ENCODE results near the gene ATP6V1C2. TPM values are rescaled to one million over a fixed set of nuclear protein-coding genes. Genes with fewer than 3 reads are reported as not detected.

Gene ATP6V1C2
- total RNA-seq, 1 donor from 2014 or later: 0.11 TPM

DNA sequence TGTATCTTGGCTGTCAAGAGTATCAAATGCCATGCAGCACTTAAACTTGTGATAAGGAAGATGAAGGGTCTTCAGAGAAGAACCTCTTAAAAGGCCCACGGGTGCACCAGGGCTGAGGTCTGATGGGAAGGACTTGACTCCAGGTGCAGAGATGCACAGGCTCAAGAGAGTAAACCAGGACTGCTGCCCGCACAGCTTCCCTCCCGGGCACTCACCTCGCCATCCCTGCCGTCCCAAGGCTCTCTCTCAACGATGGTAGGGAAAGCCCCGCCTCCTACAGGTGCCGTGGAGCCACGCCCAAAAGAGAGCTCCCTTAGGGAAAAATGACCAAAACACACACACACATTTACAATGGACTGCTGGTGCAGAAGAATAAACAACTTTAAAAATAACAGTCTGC is 63.3 kb downstream of the ATP6V1C2 start:
- Histone ChIP-seq H3K9ac (no peak overlapping the region), H3F3A (ENCODE audit: low read depth) (no peaks in the 10 kb centered on the region), H3K9me3 (ENCODE audit: low read depth) (no peaks in the 10 kb centered on the region), H3K27ac (no peak overlapping the region), H2AFZ (replicated peaks) (no peak overlapping the region), H3K36me3 (peaks cover 22% of the 10 kb centered on the region), H3K4me1 (no peaks in the 10 kb centered on the region), H3K27me3 (no peaks in the 10 kb centered on the region), H3K4me3 (no peak overlapping the region), H3K79me2 (ENCODE audit: low read depth) (no peaks in the 10 kb centered on the region), H4K20me1 (ENCODE audit: low read depth) (peaks cover 21% of the 10 kb centered on the region), H3K4me2 (no peak overlapping the region)
- Mint-ChIP-seq H3K36me3 (peaks cover 47% of the 10 kb centered on the region), H3K27me3 (ENCODE audit: insufficient read depth, low read depth) (peaks cover 2% of the 10 kb centered on the region), H3K4me3 (no peak overlapping the region), H3K27ac (no peak overlapping the region), H3K4me1 (no peaks in the 10 kb centered on the region), H3K9me3 (no peaks in the 10 kb centered on the region)
- TF ChIP-seq EZH2 (IDR thresholded peaks at IDR 0.05): no peak
- no peak for TF ChIP-seq EZH2phosphoT487 (IDR thresholded peaks at IDR 0.05)
- TF ChIP-seq, protein P1, sequence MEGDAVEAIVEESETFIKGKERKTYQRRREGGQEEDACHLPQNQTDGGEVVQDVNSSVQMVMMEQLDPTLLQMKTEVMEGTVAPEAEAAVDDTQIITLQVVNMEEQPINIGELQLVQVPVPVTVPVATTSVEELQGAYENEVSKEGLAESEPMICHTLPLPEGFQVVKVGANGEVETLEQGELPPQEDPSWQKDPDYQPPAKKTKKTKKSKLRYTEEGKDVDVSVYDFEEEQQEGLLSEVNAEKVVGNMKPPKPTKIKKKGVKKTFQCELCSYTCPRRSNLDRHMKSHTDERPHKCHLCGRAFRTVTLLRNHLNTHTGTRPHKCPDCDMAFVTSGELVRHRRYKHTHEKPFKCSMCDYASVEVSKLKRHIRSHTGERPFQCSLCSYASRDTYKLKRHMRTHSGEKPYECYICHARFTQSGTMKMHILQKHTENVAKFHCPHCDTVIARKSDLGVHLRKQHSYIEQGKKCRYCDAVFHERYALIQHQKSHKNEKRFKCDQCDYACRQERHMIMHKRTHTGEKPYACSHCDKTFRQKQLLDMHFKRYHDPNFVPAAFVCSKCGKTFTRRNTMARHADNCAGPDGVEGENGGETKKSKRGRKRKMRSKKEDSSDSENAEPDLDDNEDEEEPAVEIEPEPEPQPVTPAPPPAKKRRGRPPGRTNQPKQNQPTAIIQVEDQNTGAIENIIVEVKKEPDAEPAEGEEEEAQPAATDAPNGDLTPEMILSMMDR (IDR thresholded peaks at IDR 0.05): no peak
- DNase-seq (ENCODE audit: low spot score): no peak

DNA sequence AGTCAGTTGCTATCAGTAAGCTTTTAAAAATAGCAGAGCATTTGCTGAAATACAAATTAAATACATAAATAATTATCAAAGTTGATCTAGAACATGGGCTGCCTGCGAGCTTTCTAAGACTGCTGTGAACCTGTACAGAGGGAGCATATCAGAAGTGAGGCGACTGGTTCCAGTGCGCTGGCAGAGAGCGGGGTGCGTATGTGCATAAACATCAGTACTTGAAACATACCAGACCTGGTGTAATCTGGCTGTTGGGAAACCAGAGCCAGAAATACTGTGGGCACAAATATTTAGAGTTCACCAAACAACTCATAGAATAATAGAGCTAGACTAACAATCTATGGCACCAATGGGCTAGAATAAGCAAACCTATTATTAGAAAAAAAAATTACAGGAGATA is 63.8 kb downstream of the ATP6V1C2 start:
- peaks cover 21% of the 10 kb centered on the region for H4K20me1 ChIP-seq (ENCODE audit: low read depth)
- peaks cover 22% of the 10 kb centered on the region for H3K36me3 ChIP-seq

DNA sequence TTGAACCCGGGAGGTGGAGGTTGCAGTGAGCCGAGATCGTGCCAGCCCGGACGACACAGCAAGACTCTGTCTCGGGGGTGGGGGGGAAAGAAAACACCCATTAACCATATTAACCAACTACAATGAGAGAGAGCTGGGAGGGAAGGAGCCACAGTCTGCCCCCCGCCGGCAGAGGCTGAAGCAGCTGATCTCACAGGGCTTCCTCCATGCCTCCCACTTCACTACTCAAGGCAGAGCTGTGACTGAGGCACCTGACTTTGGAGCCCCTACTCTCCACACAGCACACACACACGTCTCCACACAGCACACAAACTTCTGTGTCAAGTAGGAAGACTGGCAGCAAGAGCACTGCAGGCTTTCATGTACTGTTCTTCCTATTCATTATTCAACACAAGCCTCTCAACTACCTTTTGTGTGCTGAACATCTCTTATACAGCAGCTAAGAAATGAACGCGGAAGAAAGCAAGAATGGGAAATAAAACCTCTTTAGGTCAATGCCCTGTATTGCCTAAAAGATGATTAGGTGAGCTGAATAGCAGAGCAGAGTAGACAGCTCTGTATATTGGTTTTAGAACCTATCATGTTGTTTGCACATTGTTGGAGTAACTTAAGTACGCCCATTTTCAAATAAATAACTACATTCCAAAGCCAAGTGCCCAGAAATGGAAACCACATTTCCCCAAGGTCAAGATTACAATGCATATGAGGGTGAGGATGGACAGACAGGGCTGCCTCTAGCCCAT is 65.0 kb downstream of the ATP6V1C2 start:
- H4K20me1 ChIP-seq (ENCODE audit: low read depth): peaks cover 21% of the 10 kb centered on the region
- H3K79me2 ChIP-seq (ENCODE audit: low read depth): no peaks in the 10 kb centered on the region

More for the DNA sequence above, 63.8 kb downstream of the ATP6V1C2 start:
- no peak overlapping the region for H3K9ac ChIP-seq
- no peaks in the 10 kb centered on the region for H3F3A ChIP-seq (ENCODE audit: low read depth)
- H3K9me3 ChIP-seq (ENCODE audit: low read depth): no peaks in the 10 kb centered on the region
- H3K4me3 Mint-ChIP-seq: no peak overlapping the region
- no peak overlapping the region for H2AFZ ChIP-seq (replicated peaks)
- no peaks in the 10 kb centered on the region for H3K27me3 ChIP-seq
- no peaks in the 10 kb centered on the region for H3K9me3 Mint-ChIP-seq
- no peak overlapping the region for H3K4me3 ChIP-seq
- H3K27ac Mint-ChIP-seq: no peak overlapping the region
- no peak overlapping the region for H3K4me2 ChIP-seq
- no peaks in the 10 kb centered on the region for H3K4me1 ChIP-seq
- no peak overlapping the region for H3K27ac ChIP-seq
- no peaks in the 10 kb centered on the region for H3K4me1 Mint-ChIP-seq
- peaks cover 2% of the 10 kb centered on the region for H3K27me3 Mint-ChIP-seq (ENCODE audit: insufficient read depth, low read depth)
- no peaks in the 10 kb centered on the region for H3K79me2 ChIP-seq (ENCODE audit: low read depth)
- DNase-seq (ENCODE audit: low spot score): no peak
- peaks cover 45% of the 10 kb centered on the region for H3K36me3 Mint-ChIP-seq
- TF ChIP-seq EZH2 (IDR thresholded peaks at IDR 0.05) (no peak), EZH2phosphoT487 (IDR thresholded peaks at IDR 0.05) (no peak)
- TF ChIP-seq, protein P1 (IDR thresholded peaks at IDR 0.05): no peak

More for the DNA sequence above, 65.0 kb downstream of the ATP6V1C2 start:
- Histone ChIP-seq H3K4me3 (no peak overlapping the region), H3K27me3 (no peaks in the 10 kb centered on the region), H3K36me3 (peaks cover 24% of the 10 kb centered on the region), H3K9ac (no peak overlapping the region), H3K9me3 (ENCODE audit: low read depth) (no peaks in the 10 kb centered on the region), H3K4me2 (no peak overlapping the region), H3K27ac (no peak overlapping the region), H3F3A (ENCODE audit: low read depth) (no peaks in the 10 kb centered on the region), H3K4me1 (no peaks in the 10 kb centered on the region), H2AFZ (replicated peaks) (no peak overlapping the region)
- peaks cover 2% of the 10 kb centered on the region for H3K27me3 Mint-ChIP-seq (ENCODE audit: insufficient read depth, low read depth)
- H3K4me1 Mint-ChIP-seq: no peaks in the 10 kb centered on the region
- no peak overlapping the region for H3K4me3 Mint-ChIP-seq
- peaks cover 53% of the 10 kb centered on the region for H3K36me3 Mint-ChIP-seq
- no peak overlapping the region for H3K27ac Mint-ChIP-seq
- TF ChIP-seq, protein P1 (IDR thresholded peaks at IDR 0.05): no peak
- TF ChIP-seq EZH2 (IDR thresholded peaks at IDR 0.05) (no peak), EZH2phosphoT487 (IDR thresholded peaks at IDR 0.05) (no peak)
- no peaks in the 10 kb centered on the region for H3K9me3 Mint-ChIP-seq
- no peak for DNase-seq (ENCODE audit: low spot score)

All from neural progenitor cell (in vitro differentiated cells).